ENCODE measurements around the gene ADGRL3.

The ADGRL3 gene

GRCh38 chr4:61795998-61796397, 595.9 kb downstream of the ADGRL3 start:
- H4K20me1 ChIP-seq (ENCODE audit: insufficient read depth, low read length): no peaks in the 10 kb centered on the region
- H3K4me2 ChIP-seq (ENCODE audit: low read length): no peak overlapping the region
- H3K9me3 ChIP-seq (ENCODE audit: insufficient read depth, low read length): no peaks in the 10 kb centered on the region
- H3K4me3 ChIP-seq (ENCODE audit: low read length): no peak overlapping the region
- no peak for TF ChIP-seq CTCF (IDR thresholded peaks at IDR 0.05; ENCODE audit: low read depth, low read length)
- no peak for TF ChIP-seq EZH2phosphoT487 (IDR thresholded peaks at IDR 0.05; ENCODE audit: low read depth)
- H2AFZ ChIP-seq (ENCODE audit: low read depth, low read length): no peak overlapping the region
- H3K4me1 ChIP-seq (ENCODE audit: low read length): peaks cover 7% of the 10 kb centered on the region
- no peak overlapping the region for H3K9ac ChIP-seq (ENCODE audit: low read length)
- no peaks in the 10 kb centered on the region for H3K36me3 ChIP-seq (replicated peaks; ENCODE audit: low read depth, low read length)
- H3K79me2 ChIP-seq (ENCODE audit: low read length): no peaks in the 10 kb centered on the region
- H3K27ac ChIP-seq (ENCODE audit: low read length): no peak overlapping the region
- H3K27me3 ChIP-seq (ENCODE audit: low read depth, low read length): no peaks in the 10 kb centered on the region

- Histone ChIP-seq H3K9ac (ENCODE audit: low read length) (no peak overlapping the region), H3K4me2 (ENCODE audit: low read length) (no peak overlapping the region), H3K4me1 (ENCODE audit: low read length) (peaks cover 7% of the 10 kb centered on the region), H4K20me1 (ENCODE audit: insufficient read depth, low read length) (no peaks in the 10 kb centered on the region), H3K9me3 (ENCODE audit: insufficient read depth, low read length) (no peaks in the 10 kb centered on the region), H2AFZ (ENCODE audit: low read depth, low read length) (no peak overlapping the region), H3K79me2 (ENCODE audit: low read length) (no peaks in the 10 kb centered on the region), H3K36me3 (replicated peaks; ENCODE audit: low read depth, low read length) (no peaks in the 10 kb centered on the region), H3K4me3 (ENCODE audit: low read length) (no peak overlapping the region), H3K27me3 (ENCODE audit: low read depth, low read length) (no peaks in the 10 kb centered on the region), H3K27ac (ENCODE audit: low read length) (no peak overlapping the region)
- TF ChIP-seq EZH2phosphoT487 (IDR thresholded peaks at IDR 0.05; ENCODE audit: low read depth) (no peak), CTCF (IDR thresholded peaks at IDR 0.05; ENCODE audit: low read depth, low read length) (no peak)
Measured at GRCh38 chr4:61799794-61800193, 599.7 kb downstream of the ADGRL3 start.

GRCh38 chr4:61805227-61805626, 605.1 kb downstream of the ADGRL3 start:
- H3K4me1 ChIP-seq (ENCODE audit: low read length): no peaks in the 10 kb centered on the region
- TF ChIP-seq CTCF (IDR thresholded peaks at IDR 0.05; ENCODE audit: low read depth, low read length) (no peak), EZH2phosphoT487 (IDR thresholded peaks at IDR 0.05; ENCODE audit: low read depth) (no peak)
- H2AFZ ChIP-seq (ENCODE audit: low read depth, low read length): no peak overlapping the region
- H3K79me2 ChIP-seq (ENCODE audit: low read length): no peaks in the 10 kb centered on the region
- no peak overlapping the region for H3K4me3 ChIP-seq (ENCODE audit: low read length)
- H3K36me3 ChIP-seq (replicated peaks; ENCODE audit: low read depth, low read length): no peaks in the 10 kb centered on the region
- H3K9ac ChIP-seq (ENCODE audit: low read length): no peak overlapping the region
- H3K27me3 ChIP-seq (ENCODE audit: low read depth, low read length): no peaks in the 10 kb centered on the region
- no peaks in the 10 kb centered on the region for H4K20me1 ChIP-seq (ENCODE audit: insufficient read depth, low read length)
- no peak overlapping the region for H3K4me2 ChIP-seq (ENCODE audit: low read length)
- H3K9me3 ChIP-seq (ENCODE audit: insufficient read depth, low read length): no peaks in the 10 kb centered on the region
- H3K27ac ChIP-seq (ENCODE audit: low read length): no peak overlapping the region

GRCh38 chr4:61805979-61806378, 605.9 kb downstream of the ADGRL3 start:
- Histone ChIP-seq H3K79me2 (ENCODE audit: low read length) (no peaks in the 10 kb centered on the region), H2AFZ (ENCODE audit: low read depth, low read length) (no peak overlapping the region), H4K20me1 (ENCODE audit: insufficient read depth, low read length) (no peaks in the 10 kb centered on the region), H3K9me3 (ENCODE audit: insufficient read depth, low read length) (no peaks in the 10 kb centered on the region), H3K4me2 (ENCODE audit: low read length) (no peak overlapping the region), H3K27me3 (ENCODE audit: low read depth, low read length) (no peaks in the 10 kb centered on the region), H3K27ac (ENCODE audit: low read length) (no peak overlapping the region), H3K4me3 (ENCODE audit: low read length) (no peak overlapping the region), H3K4me1 (ENCODE audit: low read length) (no peaks in the 10 kb centered on the region), H3K9ac (ENCODE audit: low read length) (no peak overlapping the region), H3K36me3 (replicated peaks; ENCODE audit: low read depth, low read length) (no peaks in the 10 kb centered on the region)
- TF ChIP-seq CTCF (IDR thresholded peaks at IDR 0.05; ENCODE audit: low read depth, low read length): no peak
- no peak for TF ChIP-seq EZH2phosphoT487 (IDR thresholded peaks at IDR 0.05; ENCODE audit: low read depth)

All from OCI-LY3 (cell line).